NCI-H748 (cell line): ENCODE data around the gene TALDO1.

Experiments used
- DNase-seq: peaks from one replicate; lab custom pipeline; 2025; ENCODE audit not compliant: unreplicated experiment; lab: John Stamatoyannopoulos, UW

TALDO1 gene

DNA sequence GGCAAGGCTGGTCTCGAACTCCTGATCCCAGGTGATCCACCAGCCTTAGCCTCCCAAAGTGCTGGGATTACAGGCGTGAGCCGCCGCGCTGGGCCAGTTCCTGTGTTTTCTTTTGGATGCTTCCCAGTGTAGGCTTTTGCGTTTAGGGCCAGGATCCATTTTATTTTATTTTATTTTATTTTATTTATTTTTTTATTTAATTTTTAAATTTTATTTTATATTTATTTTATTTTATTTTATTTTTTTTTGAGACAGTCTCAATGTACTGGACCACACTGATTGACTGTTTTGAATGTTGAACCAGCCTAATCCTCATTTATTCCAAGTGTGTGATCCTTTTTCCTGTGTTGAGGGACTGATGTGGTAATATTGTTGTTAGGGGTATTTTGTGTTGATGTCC, 32.8 kb upstream of the TALDO1 start:
- no peak for DNase-seq

DNA sequence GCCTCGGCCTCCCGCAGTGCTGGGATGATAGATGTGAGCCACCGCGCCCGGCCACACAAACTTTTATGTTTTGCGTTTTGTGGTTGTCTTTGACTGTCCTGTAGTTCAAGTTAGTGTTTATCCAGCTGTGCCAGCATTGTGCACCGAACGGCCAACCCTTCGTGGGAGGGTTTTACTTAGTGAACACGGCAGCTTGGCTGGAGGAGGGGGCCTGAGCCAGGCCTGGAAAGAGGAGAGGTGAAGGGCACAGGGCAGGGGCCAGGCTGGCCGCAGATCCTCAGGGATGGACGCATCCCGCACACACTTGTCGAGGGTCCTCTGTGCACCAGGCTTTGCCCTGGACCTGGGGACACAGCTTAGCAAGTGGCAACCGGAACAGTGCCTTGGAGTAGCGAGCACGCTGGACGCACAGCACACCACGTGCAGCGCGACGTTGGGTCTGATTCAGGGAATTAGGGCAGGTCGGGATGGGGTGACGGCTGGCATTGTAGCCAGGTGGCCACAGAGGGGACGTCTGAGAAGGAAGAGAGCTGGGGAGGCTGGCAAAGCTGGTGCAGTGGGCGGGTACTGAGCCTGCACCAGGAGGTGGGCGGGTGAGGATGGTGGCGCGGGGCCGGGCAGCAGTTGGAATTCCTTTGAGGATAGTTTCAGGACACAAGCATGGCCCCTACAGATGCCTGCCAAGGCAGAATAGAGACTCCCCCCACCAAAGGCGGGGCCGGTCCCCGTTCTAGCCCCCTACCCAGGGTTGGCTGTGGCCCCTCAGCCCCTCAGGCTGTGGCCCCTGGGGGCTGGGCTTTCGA, 27.8 kb upstream of the TALDO1 start:
- no peak for DNase-seq

DNA sequence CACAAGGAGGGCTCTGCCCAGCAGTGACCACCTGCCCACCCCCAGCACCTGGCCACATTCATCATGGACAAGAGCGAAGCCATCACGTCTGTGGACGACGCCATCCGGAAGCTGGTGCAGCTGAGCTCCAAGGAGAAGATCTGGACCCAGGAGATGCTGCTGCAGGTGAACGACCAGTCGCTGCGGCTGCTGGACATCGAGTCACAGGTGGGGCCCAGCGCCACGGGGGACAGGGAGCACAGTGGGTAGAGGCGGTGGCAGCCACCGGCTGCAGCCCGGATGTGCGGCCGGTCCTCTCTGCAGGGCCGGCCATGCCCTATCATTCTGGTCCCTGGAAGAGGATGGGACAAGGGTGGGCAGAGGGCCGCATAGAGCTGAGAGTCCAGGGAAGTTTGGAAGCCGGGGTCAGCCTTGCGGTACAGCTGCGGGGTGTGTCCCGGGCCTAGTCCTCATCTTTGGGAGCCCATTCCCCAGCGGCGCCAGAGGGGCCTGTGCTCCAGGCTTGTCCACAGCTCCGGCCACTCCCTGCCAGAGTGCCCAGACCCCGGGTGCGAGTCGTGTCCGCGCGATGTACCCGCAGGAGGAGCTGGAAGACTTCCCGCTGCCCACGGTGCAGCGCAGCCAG, 27.1 kb upstream of the TALDO1 start:
- no peak for DNase-seq

DNA sequence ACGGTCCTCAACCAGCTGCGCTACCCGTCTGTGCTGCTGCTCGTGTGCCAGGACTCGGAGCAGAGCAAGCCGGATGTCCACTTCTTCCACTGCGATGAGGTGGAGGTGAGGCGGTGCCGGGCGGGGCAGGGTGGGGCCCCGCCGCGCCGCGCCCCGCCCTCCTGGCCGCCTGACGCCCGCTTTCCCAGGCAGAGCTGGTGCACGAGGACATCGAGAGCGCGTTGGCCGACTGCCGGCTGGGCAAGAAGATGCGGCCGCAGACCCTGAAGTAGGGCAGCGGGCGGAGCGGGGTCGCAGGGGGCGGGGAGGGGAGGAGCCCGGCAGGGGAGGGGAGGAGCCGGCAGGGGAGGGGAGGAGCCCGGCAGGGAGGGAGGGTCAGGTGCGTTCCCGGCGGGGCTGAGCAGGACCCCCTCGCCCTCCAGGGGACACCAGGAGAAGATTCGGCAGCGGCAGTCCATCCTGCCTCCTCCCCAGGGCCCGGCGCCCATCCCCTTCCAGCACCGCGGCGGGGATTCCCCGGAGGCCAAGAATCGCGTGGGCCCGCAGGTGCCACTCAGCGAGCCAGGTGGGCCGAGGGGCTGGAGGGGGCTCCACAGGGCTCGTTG, 26.5 kb upstream of the TALDO1 start:
- DNase-seq: peak; percentile 90

DNA sequence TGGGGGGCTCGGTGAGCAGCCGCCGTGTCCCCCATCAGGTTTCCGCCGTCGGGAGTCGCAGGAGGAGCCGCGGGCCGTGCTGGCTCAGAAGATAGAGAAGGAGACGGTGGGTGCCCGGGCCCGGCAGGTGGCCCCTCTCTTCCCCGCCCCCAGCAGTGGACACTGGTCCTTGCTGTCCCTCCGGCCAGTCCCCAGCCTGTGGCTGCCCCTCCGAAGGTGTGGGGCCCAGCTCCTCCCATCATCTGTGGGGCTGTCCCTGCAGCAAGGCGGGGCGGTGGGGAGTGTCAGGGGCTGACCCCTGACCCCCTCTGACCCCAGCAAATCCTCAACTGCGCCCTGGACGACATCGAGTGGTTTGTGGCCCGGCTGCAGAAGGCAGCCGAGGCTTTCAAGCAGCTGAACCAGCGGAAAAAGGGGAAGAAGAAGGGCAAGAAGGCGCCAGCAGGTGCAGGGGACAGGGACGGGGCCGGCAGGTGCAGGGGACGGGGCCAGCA, 26.0 kb upstream of the TALDO1 start:
- peak; percentile 51 for DNase-seq

DNA sequence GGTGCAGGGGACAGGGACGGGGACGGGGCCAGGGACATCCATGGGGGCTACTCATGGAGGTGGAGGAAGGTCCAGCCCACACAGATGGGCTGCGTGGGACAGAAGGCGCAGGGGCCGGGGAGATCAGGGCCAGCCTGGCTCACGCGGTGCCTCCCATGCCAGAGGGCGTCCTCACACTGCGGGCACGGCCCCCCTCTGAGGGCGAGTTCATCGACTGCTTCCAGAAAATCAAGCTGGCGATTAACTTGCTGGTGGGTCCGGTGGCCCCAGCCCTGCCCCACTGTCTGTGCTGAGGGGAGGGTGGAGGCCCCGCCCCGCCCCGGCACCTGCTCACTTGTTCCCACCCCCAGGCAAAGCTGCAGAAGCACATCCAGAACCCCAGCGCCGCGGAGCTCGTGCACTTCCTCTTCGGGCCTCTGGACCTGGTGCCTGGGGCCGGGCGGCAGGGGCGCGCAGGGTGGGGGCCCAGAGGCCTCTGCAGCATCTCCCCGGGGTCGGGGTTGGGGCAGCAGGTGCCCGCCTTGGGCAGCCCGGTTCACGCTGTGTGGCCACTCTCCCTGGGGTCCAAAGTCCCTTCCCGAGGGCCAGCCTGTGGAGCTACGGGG, 25.4 kb upstream of the TALDO1 start:
- peak; percentile 76 for DNase-seq

- no peak for DNase-seq
Observed at GRCh38 chr11:722346-722811, 24.9 kb upstream of the TALDO1 start.

DNA sequence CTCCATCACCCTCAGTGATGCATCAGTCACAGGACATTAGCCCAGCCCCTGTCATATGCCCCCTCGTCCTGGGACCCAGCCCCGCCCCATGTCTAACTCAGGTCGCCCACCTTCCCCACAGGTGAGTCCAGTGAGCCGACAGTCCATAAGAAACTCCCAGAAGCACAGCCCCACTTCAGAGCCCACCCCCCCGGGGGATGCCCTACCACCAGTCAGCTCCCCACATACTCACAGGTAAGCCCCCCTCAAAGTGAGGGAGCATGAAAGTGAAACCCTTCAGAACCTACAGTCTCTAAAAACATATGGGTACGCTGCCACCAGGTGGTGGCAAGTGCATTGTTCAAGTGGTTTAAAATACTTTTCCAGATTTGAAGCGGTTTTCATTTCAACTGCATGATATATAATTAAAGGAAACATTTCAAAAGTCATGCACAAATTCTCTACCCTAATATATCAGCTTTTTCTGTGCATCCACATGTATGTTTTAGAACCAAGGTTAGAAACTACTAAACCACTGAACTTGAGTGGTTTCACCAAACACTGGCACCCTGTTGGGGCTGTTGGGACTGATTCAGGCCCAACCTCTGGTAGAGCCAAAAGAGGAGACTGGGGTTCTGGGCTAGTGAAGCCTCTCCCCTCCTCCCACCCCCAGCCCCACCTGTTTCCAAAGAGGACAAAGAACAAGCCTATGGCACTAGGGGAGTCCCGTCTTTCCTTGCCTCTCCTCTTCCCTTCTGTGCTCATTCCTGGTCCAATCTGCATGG, 24.0 kb upstream of the TALDO1 start:
- peak; percentile 57 for DNase-seq

DNA sequence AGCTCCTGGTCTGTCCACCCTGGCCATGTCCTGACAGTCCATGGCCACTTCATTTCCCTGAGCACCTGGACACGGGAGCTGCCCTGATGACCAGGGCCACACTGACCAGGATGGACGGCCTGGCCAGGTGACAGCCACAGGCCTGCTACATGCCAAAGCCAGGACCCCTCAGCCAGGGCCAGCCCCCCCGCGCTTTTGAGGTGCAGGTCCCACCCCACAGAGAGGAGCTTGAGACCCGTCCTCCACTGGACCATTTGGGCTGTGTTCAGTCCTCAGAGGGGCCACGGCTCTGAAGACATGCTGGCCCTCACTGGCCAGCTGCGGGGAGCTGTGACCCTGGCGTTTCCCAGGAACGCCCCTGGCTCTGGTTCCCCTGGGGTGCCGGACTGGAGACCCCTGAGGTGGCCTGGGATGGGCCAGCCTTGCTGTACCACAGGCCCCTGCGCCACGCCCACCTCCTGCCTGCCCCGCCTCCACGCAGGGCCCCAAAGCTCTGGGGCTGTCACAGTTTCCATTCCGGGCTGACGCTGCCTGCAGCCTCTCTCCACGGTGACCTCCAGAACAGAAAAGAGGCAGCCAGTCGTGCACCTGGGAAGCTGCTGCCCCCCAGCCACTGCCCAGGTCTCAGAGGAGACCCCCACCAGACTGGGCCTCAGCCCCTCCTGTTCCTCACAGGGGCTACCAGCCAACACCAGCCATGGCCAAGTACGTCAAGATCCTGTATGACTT, 23.1 kb upstream of the TALDO1 start:
- DNase-seq: no peak

- no peak for DNase-seq
Observed at GRCh38 chr11:724778-725386, 22.4 kb upstream of the TALDO1 start.

GRCh38 chr11:725624-726202, 21.6 kb upstream of the TALDO1 start:
- peak; percentile 79 for DNase-seq

DNA sequence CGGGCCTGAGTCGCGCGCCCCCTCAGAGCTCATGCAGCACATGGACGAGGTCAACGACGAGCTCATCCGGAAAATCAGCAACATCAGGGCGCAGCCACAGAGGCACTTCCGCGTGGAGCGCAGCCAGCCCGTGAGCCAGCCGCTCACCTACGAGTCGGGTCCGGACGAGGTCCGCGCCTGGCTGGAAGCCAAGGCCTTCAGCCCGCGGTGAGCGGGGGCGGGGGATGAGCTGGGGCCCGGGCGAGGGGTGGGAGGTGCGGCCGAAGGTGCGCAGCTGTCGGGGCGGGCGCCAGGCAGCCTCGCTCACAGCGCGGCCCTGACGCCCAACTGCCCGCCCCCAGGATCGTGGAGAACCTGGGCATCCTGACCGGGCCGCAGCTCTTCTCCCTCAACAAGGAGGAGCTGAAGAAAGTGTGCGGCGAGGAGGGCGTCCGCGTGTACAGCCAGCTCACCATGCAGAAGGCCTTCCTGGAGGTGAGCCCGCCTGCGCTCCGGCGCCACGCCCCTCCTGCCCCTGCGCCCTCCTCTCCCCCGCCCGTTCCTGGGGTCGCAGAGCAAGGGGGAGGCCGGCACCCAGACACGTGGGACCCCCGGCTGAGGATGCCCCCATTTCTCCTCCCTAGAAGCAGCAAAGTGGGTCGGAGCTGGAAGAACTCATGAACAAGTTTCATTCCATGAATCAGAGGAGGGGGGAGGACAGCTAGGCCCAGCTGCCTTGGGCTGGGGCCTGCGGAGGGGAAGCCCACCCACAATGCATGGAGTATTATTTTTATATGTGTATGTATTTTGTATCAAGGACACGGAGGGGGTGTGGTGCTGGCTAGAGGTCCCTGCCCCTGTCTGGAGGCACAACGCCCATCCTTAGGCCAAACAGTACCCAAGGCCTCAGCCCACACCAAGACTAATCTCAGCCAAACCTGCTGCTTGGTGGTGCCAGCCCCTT, 20.7 kb upstream of the TALDO1 start:
- DNase-seq: peak; percentile 92

DNA sequence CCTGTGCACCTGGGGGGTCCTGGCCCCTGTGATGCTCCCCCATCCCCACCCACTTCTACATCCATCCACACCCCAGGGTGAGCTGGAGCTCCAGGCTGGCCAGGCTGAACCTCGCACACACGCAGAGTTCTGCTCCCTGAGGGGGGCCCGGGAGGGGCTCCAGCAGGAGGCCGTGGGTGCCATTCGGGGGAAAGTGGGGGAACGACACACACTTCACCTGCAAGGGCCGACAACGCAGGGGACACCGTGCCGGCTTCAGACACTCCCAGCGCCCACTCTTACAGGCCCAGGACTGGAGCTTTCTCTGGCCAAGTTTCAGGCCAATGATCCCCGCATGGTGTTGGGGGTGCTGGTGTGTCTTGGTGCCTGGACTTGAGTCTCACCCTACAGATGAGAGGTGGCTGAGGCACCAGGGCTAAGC, 20.0 kb upstream of the TALDO1 start:
- DNase-seq: no peak

- DNase-seq: peak; percentile 80
Observed at GRCh38 chr11:727859-728748, 19.2 kb upstream of the TALDO1 start.

DNA sequence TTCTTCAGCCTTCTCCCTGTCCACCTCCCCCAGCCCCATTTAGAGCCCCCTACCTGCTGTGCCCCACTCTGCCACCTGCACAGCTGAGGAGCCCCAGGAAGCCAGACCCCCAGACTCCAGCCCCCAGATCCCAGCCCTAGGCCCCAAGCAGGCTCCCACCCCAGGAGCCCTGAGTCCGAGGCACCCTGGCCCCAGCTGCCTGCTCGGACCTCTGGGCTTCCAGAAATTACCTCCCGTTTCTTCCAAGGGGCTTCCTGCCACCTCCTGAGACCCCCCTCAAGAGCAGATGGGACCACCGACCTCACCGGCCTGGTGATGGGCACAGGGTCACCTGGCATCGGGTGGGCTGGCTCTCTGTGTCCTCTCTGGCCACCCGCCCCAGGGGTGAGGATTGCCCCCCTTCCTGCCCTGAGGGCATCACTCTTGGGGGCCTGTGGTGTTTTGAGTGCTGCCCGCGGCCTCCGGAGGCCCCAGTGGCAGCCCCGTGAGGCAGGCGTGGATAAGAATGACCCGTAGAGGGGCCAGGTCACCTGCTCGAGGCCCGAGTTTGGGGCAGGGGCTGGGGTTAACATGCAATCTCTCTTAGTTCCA, 18.3 kb upstream of the TALDO1 start:
- DNase-seq: no peak

GRCh38 chr11:729492-730074, 17.7 kb upstream of the TALDO1 start:
- DNase-seq: no peak

DNA sequence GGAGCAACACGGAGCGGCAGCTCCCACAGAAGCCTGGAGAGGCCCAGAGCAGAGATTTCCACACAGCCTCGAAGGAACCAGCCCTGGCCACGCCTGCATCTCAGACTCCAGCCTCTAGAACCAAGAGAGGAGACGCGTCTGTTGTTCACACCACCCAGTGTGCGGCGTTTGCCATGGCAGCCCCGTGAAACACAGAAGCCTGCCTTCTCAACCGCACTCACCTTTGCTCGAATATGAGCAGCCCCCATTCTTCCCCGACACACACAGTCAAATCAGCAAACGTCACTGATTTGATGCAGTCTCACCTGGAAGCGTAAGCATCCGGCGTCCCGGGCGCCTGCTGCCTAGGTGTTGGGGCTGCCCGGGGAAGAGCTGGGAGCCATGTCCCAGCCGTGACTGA, 14.2 kb upstream of the TALDO1 start:
- no peak for DNase-seq
